Measurements from ENCODE around the gene RERG.
"Not testable (repeated sequence)": the region's sequence is repeated elsewhere in the genome, so short reads cannot be mapped to it uniquely, and the experiment has no call there.

The RERG gene

GRCh38 chr12:15227004-15227679 lies 5.9 kb upstream of the RERG start:
- Histone ChIP-seq H3K9me3 (replicated peaks in 1 of 11) (peaks cover 0 to 4% (median 0%) of the 10 kb centered on the region in 11 experiments; a peak in 2 of 22 replicates), H4K20me1 (no peaks in the 10 kb centered on the region), H3K4me2 (no peak overlapping the region), H3K27me3 (no peaks in the 10 kb centered on the region), H3K9ac (no peak overlapping the region), H3K4me1 (peaks cover 0 to 4% (median 0%) of the 10 kb centered on the region in 10 experiments; a peak in 2 of 20 replicates), H3K4me3 (no peak overlapping the region), H3K27ac (no peak overlapping the region), H3K36me3 (no peaks in the 10 kb centered on the region)
- no peak for TF ChIP-seq Cebpa-rat (IDR thresholded peaks at IDR 0.05)

GRCh38 chr12:15225863-15226218 lies 4.6 kb upstream of the RERG start:
- H3K36me3 ChIP-seq; H3K9me3 ChIP-seq (replicated peaks in 1 of 11); H3K4me1 ChIP-seq; H3K4me3 ChIP-seq; H3K27me3 ChIP-seq; H4K20me1 ChIP-seq; H3K27ac ChIP-seq; H3K9ac ChIP-seq: not testable (repeated sequence)
- H3K4me2 ChIP-seq = peak overlapping the region in 1 of 11 experiments; percentile 32; a peak in 1 of 22 replicates

DNA sequence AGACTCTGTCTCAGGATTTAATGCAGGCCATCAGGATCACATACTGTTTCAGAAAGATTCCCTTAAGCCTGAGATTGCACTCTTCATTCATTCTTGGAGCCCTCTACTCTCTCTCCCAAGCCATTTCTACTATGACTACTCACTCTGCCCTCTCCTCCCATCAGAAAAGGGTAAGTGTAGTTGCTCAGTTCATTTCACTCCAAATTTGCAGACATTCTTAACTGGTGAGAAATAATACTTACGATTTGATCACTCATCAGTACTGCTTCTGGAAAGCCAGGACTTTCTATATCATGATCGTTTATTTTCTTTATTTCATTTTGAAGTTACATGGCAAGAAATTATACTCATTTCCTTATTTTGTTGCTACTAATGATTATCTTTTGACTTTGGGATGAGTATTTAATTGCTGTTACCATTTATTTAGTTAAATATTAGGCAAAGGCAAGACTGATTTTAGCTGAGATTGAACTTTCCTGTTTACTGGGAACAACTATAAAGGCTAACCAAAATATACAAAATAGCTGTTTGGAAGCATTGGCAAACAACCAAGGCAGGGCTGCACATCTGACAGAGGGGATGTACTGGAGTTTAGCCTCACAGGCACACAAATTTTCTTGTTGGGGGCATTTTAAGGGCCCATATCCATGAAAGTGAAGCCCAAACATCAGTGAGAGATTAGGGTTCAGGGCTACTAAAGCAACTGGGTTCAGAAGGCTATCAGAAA lies 4.1 kb upstream of the RERG start:
- Histone ChIP-seq H3K4me1 (peaks cover 0 to 8% (median 0%) of the 10 kb centered on the region in 10 experiments; a peak in 2 of 20 replicates), H3K36me3 (no peaks in the 10 kb centered on the region), H3K27me3 (no peaks in the 10 kb centered on the region), H3K4me3 (no peak overlapping the region), H3K4me2 (peak overlapping the region in 1 of 11 experiments; percentile 32; a peak in 1 of 22 replicates), H4K20me1 (no peaks in the 10 kb centered on the region), H3K9me3 (replicated peaks in 1 of 11) (peaks cover 0 to 8% (median 3%) of the 10 kb centered on the region in 11 experiments; a peak in 8 of 22 replicates), H3K9ac (no peak overlapping the region), H3K27ac (no peak overlapping the region)
- no peak for TF ChIP-seq Cebpa-rat (IDR thresholded peaks at IDR 0.05)

GRCh38 chr12:15222219-15222618 lies 1.0 kb upstream of the RERG start:
- Histone ChIP-seq H3K4me2 (no peak overlapping the region), H3K36me3 (no peaks in the 10 kb centered on the region), H3K4me1 (peaks cover 0 to 9% (median 0%) of the 10 kb centered on the region in 10 experiments; a peak in 2 of 20 replicates), H3K9ac (no peak overlapping the region), H3K4me3 (no peak overlapping the region), H3K27me3 (no peaks in the 10 kb centered on the region), H3K9me3 (replicated peaks in 1 of 11) (peaks cover 0 to 8% (median 3%) of the 10 kb centered on the region in 11 experiments; a peak in 8 of 22 replicates), H4K20me1 (no peaks in the 10 kb centered on the region), H3K27ac (no peak overlapping the region)
- TF ChIP-seq Cebpa-rat (IDR thresholded peaks at IDR 0.05) = no peak

DNA sequence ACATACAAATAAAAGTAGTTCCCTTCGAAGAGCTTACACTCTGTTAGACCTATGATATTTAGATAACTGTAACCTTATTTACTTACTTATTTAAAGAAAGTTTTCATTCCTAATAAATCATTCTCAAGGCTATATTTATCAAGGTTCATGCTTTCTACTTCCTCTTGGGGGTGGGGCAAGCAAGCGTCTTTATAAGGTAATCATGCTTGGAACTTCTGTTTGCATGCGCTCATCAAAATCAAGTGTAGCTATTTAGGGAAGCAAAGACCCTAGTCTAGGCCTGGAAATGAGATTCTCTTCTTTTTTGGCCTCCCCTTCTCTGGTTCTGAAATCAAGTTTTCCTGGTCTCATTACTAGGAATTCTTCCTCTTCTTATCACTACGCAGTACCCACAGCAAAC lies 766 bp downstream of the RERG start:
- Histone ChIP-seq H3K4me3 (no peak overlapping the region), H3K4me1 (peaks cover 0 to 6% (median 0%) of the 10 kb centered on the region in 10 experiments; a peak in 1 of 20 replicates), H3K9me3 (replicated peaks in 1 of 11) (peaks cover 0 to 8% (median 3%) of the 10 kb centered on the region in 11 experiments; a peak in 8 of 22 replicates), H3K36me3 (no peaks in the 10 kb centered on the region), H3K9ac (no peak overlapping the region), H4K20me1 (no peaks in the 10 kb centered on the region), H3K27me3 (no peaks in the 10 kb centered on the region), H3K4me2 (no peak overlapping the region), H3K27ac (no peak overlapping the region)
- TF ChIP-seq Cebpa-rat (IDR thresholded peaks at IDR 0.05) = no peak

DNA sequence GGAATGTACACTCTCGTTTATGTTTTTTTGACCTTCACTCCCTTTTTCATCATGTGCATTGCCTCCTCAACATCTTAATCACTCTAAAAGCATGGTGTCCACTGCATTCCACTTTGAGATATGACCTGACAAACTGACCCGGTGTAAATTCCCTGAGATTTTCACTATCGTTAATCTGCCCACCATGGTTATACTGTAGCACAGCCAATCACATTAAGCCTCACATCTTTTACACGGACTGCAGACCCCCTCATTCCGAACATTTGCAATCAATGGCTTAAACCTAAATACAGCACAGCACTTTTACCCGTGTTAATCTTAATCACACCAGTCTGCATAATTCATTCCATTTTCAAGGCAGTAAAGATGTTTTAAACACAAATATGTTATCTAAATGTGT lies 2.4 kb downstream of the RERG start:
- H3K4me2 ChIP-seq = no peak overlapping the region
- H3K36me3 ChIP-seq = no peaks in the 10 kb centered on the region
- H3K9me3 ChIP-seq (replicated peaks in 1 of 11) = peaks cover 0 to 8% (median 3%) of the 10 kb centered on the region in 11 experiments; a peak in 7 of 22 replicates
- no peak overlapping the region for H3K4me3 ChIP-seq
- H3K9ac ChIP-seq = no peak overlapping the region
- 0 out of 20 replicates have a peak, but pooled peaks cover 0 to 5% (median 0%) of the 10 kb centered on the region in 10 experiments for H3K4me1 ChIP-seq
- no peaks in the 10 kb centered on the region for H3K27me3 ChIP-seq
- no peak overlapping the region for H3K27ac ChIP-seq
- no peak for TF ChIP-seq Cebpa-rat (IDR thresholded peaks at IDR 0.05)
- no peaks in the 10 kb centered on the region for H4K20me1 ChIP-seq

DNA sequence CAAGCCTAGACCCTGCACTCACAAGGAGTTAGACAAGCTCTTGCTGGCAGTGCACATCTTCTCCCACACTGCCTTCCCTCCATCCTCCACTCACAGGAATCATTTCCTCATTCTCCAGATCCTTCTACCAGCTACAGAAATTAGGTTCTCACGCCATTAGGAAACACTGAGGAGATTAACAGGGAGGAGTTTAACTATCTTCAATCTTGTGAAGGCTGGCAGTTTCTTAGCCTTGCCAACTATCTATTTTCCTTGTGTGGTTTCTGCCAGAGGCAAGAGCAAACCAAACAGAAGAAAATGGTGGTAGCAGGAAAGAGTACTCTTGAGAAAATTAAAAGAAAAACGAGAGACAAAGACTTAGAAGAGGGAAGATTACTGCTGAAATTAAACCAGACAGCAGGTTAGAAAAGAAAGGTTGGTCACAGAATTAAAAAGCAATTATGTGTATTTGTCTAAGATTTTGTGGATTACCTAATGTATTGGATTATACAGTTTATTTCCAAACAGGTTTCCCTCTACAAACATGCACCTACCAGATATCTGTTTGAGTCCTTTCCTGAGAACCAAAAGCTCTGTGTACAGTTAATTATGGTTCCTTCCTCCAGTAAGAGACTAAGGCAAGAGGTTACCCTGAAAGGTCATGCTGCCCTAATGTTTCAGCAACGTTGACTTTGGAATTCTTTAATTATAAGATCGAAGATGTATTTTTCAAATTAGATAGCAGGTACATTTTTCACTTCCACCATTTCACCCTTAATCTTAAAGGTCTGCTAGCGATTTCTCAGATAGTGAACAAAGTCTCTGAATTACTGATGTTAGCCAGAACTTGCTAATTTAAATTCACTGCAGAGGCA lies 5.0 kb downstream of the RERG start:
- H3K4me2 ChIP-seq = no peak overlapping the region
- H4K20me1 ChIP-seq = no peaks in the 10 kb centered on the region
- no peaks in the 10 kb centered on the region for H3K36me3 ChIP-seq
- no peak for TF ChIP-seq Cebpa-rat (IDR thresholded peaks at IDR 0.05)
- H3K9me3 ChIP-seq (replicated peaks in 1 of 11) = peaks cover 0 to 5% (median 1%) of the 10 kb centered on the region in 11 experiments; a peak in 7 of 22 replicates
- H3K27me3 ChIP-seq = no peaks in the 10 kb centered on the region
- no peak overlapping the region for H3K4me3 ChIP-seq
- H3K9ac ChIP-seq = no peak overlapping the region
- 0 out of 20 replicates have a peak, but pooled peaks cover 0 to 5% (median 0%) of the 10 kb centered on the region in 10 experiments for H3K4me1 ChIP-seq
- no peak overlapping the region for H3K27ac ChIP-seq

DNA sequence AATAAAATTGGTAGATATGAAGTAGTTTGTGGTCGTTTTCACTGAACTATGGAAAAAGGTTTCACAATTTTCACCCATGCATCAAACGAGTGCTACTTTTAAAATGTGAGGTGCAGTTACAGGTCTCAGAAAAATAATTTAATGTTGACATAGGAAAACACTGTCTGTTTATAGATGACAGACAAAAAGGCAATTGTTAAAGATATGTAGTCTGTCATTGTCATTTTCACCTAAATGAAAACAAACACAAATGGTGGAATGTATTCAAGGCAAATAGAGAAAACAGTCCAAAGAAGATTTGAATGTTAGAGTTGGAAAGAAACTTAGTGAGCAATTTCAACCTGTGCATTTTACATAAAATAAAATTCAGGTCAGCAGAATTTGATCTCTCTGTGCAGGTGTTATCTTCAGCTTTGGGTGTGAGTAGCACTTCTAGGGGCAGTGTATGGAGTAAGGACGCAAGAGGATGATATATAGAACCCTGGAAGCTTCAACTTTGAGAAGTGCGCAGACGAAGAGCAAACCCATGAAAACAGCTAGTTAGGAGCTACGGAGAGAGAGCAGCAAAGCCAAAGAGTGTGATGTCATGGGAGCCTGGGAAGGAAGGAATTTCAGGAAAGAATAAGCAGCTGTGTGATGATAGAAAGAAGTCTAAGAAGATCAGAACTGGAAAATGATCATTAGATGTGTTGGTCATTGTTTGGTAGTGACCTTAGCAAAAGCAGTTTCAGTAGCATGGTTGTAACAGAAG lies 6.2 kb downstream of the RERG start:
- Histone ChIP-seq H4K20me1 (no peaks in the 10 kb centered on the region), H3K27me3 (no peaks in the 10 kb centered on the region), H3K9me3 (replicated peaks in 1 of 11) (no peaks in the 10 kb centered on the region), H3K36me3 (no peaks in the 10 kb centered on the region), H3K4me3 (no peak overlapping the region), H3K4me2 (no peak overlapping the region), H3K4me1 (no peaks in the 10 kb centered on the region), H3K27ac (no peak overlapping the region), H3K9ac (no peak overlapping the region)
- TF ChIP-seq Cebpa-rat (IDR thresholded peaks at IDR 0.05) = no peak
